Activated CD8-positive, alpha-beta T cell treated with anti-CD3 and anti-CD28 coated beads for 36 hours (primary cell): ENCODE results near the gene UCN. TPM values are rescaled to one million over a fixed set of nuclear protein-coding genes. Genes with fewer than 3 reads are reported as not detected.

ENCODE experiments used
- ATAC-seq: fragments of 200-7000 bp; cut with Tn5 transposase; one replicate; pipeline ENCODE4 v1.10.0; 2021; ENCODE audit warnings: mild to moderate bottlenecking, moderate library complexity
- CTCF ChIA-PET: fragments of 350-600 bp; sonication (Branson Sonifier 250); formaldehyde crosslinking; loops from one replicate; lab custom pipeline; 2021; ENCODE audit warnings: antibody characterized with exemption; lab: Charles Lee
- POLR2A ChIA-PET: fragments of 350-600 bp; sonication (Branson Sonifier 250); formaldehyde crosslinking; loops from one replicate; lab custom pipeline; 2021; ENCODE audit warnings: antibody characterized with exemption; lab: Charles Lee
- DNase-seq: peaks from one replicate; pipeline ENCODE4 v3.0.0-alpha.2; 2020
- H3K27ac Mint-ChIP-seq: one replicate; pipeline ENCODE4 v1.8.0; 2021; ENCODE audit warnings: mild to moderate bottlenecking, mixed read lengths
- H3K27me3 Mint-ChIP-seq: one replicate; pipeline ENCODE4 v1.8.0; 2021; ENCODE audit warnings: mixed read lengths
- H3K36me3 Mint-ChIP-seq: one replicate; pipeline ENCODE4 v1.8.0; 2021; ENCODE audit warnings: low read depth, mixed read lengths
- H3K4me1 Mint-ChIP-seq: one replicate; pipeline ENCODE4 v1.8.0; 2021; ENCODE audit warnings: low read depth, mixed read lengths
- H3K4me3 Mint-ChIP-seq: one replicate; pipeline ENCODE4 v1.8.0; 2021; ENCODE audit warnings: mild to moderate bottlenecking, moderate library complexity, mixed read lengths
- H3K9me3 Mint-ChIP-seq: one replicate; pipeline ENCODE4 v1.8.0; 2021; ENCODE audit warnings: mixed read lengths
- intact Hi-C: fragments of 100-400 bp; cut with micrococcal nuclease; formaldehyde crosslinking; loops from one replicate; pipeline ENCODE4 v1.10.0; 2022
- total RNA-seq, 2 experiments: library from RNA; stranded (reverse); gene quantifications; one replicate each; pipeline ENCODE4 v1.2.3, GENCODE V29; 2021
- TF ChIP-seq, protein P1 (sequence below): fragments of 200-600 bp; IDR thresholded peaks from one replicate; pipeline ENCODE4 v1.8.0; 2022; ENCODE audit warnings: antibody characterized with exemption, mild to moderate bottlenecking

The UCN gene
- total RNA-seq, 2 experiments from 2014 or later = 2.5 to 2.7 TPM

- CTCF ChIA-PET = interaction anchor here (0.9 to 1.9 kb wide), 2 partner anchors 9 kb away, joined by 3 to 10 read pairs; no protein-coding TSS in a partner anchor
These were observed 3.9 kb upstream of the UCN start for GRCh38 chr2:27312152-27312551.

GRCh38 chr2:27309651-27310050 lies 1.4 kb upstream of the UCN start:
- no peak overlapping the region for H3K27ac Mint-ChIP-seq
- no peaks in the 10 kb centered on the region for H3K9me3 Mint-ChIP-seq
- POLR2A ChIA-PET = interaction anchor here (1.0 kb wide), 1 partner anchor 15 kb away, joined by 3 read pairs; no protein-coding TSS in a partner anchor
- intact Hi-C loops = no loop called here
- TF ChIP-seq, protein P1, sequence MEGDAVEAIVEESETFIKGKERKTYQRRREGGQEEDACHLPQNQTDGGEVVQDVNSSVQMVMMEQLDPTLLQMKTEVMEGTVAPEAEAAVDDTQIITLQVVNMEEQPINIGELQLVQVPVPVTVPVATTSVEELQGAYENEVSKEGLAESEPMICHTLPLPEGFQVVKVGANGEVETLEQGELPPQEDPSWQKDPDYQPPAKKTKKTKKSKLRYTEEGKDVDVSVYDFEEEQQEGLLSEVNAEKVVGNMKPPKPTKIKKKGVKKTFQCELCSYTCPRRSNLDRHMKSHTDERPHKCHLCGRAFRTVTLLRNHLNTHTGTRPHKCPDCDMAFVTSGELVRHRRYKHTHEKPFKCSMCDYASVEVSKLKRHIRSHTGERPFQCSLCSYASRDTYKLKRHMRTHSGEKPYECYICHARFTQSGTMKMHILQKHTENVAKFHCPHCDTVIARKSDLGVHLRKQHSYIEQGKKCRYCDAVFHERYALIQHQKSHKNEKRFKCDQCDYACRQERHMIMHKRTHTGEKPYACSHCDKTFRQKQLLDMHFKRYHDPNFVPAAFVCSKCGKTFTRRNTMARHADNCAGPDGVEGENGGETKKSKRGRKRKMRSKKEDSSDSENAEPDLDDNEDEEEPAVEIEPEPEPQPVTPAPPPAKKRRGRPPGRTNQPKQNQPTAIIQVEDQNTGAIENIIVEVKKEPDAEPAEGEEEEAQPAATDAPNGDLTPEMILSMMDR = no peak
- peaks cover 12% of the 10 kb centered on the region for H3K27me3 Mint-ChIP-seq
- H3K4me3 Mint-ChIP-seq = no peak overlapping the region
- CTCF ChIA-PET = interaction anchor here (0.9 kb wide), 1 partner anchor 11 kb away, joined by 4 read pairs; no protein-coding TSS in a partner anchor
- H3K36me3 Mint-ChIP-seq = peaks cover 26% of the 10 kb centered on the region
- no peak for DNase-seq
- no peak for ATAC-seq
- no peaks in the 10 kb centered on the region for H3K4me1 Mint-ChIP-seq

More at GRCh38 chr2:27312152-27312551, 3.9 kb upstream of the UCN start:
- Mint-ChIP-seq H3K4me3 (no peak overlapping the region), H3K27me3 (no peaks in the 10 kb centered on the region), H3K36me3 (peaks cover 26% of the 10 kb centered on the region), H3K27ac (no peak overlapping the region), H3K9me3 (no peaks in the 10 kb centered on the region), H3K4me1 (no peaks in the 10 kb centered on the region)
- DNase-seq = no peak
- POLR2A ChIA-PET = interaction anchor here (0.8 to 1.7 kb wide), 2 partner anchors 10 to 21 kb away, joined by 3 to 13 read pairs; partner anchors contain the start of gene MPV17
- TF ChIP-seq, protein P1 = no peak
- intact Hi-C loops = no loop called here
- ATAC-seq = no peak

GRCh38 chr2:27307545-27308358 lies 493 bp downstream of the UCN start:
- CTCF ChIA-PET = no interaction called here
- Mint-ChIP-seq H3K27me3 (peaks cover 16% of the 10 kb centered on the region), H3K4me3 (no peak overlapping the region)

DNA sequence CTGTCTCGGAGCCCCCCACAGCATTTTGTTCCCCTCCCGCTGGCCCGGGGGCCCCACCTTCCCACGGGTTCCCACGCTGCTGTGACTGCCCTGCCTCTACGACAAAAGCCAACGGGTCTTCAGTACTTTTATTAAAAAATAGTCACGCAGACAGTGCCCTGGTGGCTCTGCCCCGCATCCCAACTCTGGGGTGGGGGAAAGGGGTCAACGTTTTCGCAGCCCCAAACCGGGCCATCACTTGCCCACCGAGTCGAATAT lies 1.0 kb downstream of the UCN start:
- POLR2A ChIA-PET = interaction anchor here (0.8 to 1.2 kb wide), 2 partner anchors 33 to 36 kb away, joined by 4 read pairs; no protein-coding TSS in a partner anchor
- ATAC-seq (no peak), DNase-seq (no peak)
- Mint-ChIP-seq H3K27me3 (peaks cover 16% of the 10 kb centered on the region), H3K4me1 (peaks cover 3% of the 10 kb centered on the region), H3K36me3 (peaks cover 22% of the 10 kb centered on the region), H3K27ac (no peak overlapping the region), H3K4me3 (peak overlapping the region; percentile 24), H3K9me3 (no peaks in the 10 kb centered on the region)
- TF ChIP-seq, protein P1 = no peak
- CTCF ChIA-PET = no interaction called here
- intact Hi-C loops = no loop called here

More at GRCh38 chr2:27307545-27308358, 493 bp downstream of the UCN start:
- TF ChIP-seq, protein P1 = no peak
- H3K36me3 Mint-ChIP-seq = peaks cover 26% of the 10 kb centered on the region
- no peak for DNase-seq
- peaks cover 3% of the 10 kb centered on the region for H3K4me1 Mint-ChIP-seq
- POLR2A ChIA-PET = interaction anchor here (0.8 to 1.2 kb wide), 3 partner anchors 16 to 35 kb away, joined by 3 to 4 read pairs (median 4); no protein-coding TSS in a partner anchor
- no peak for ATAC-seq
- no peaks in the 10 kb centered on the region for H3K9me3 Mint-ChIP-seq
- no peak overlapping the region for H3K27ac Mint-ChIP-seq
- intact Hi-C loops = no loop called here
